ENCODE results near the gene IFRD1.

DNA sequence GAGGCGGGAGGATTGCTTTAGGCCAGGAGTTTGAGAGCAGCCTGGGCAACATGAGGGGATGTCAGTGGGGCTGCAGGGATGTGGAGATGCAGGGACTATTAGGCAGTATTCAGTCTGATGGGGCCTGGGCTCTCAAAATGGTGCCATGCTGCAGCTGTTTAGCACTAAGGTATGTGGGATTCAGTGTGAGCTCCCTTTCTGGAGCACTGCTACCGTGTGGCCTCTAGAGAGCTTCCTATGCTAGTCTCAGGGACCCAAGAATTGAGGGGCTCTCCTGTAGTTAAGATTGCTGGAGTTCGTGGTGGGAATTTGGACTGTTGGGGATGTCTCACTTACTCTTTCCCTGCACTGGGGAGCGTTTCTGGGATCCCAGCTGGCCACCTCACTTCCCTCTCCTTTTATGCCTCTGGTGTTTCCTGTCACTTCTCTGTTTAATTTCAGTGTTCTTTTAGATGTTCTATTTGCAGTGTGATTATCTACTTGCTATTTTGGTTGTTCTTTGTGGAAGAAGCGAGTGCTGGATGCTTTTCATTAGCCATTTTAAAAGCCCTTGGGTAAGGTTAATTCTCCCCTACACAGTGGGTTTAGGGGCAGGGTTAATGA, 53.9 kb downstream of the IFRD1 start:
- TF ChIP-seq EP300 (IDR thresholded peaks at IDR 0.05; ENCODE audit: borderline replicate concordance) (no peak), ZBTB7A (IDR thresholded peaks at IDR 0.05; ENCODE audit: low read depth) (no peak), EGR1 (IDR thresholded peaks at IDR 0.05) (no peak)
